GM19328 (cell line): ENCODE measurements around the gene JOSD2.
"Not testable (repeated sequence)": the region's sequence is repeated elsewhere in the genome, so short reads cannot be mapped to it uniquely, and the experiment has no call there.

Experiments
- ATAC-seq: cut with Tn5 transposase; IDR thresholded peaks from one replicate; pipeline ENCODE4 v1.9.1; 2021; ENCODE audit warnings: mild to moderate bottlenecking, moderate library complexity; ENCODE audit not compliant: unreplicated experiment

JOSD2 gene

DNA sequence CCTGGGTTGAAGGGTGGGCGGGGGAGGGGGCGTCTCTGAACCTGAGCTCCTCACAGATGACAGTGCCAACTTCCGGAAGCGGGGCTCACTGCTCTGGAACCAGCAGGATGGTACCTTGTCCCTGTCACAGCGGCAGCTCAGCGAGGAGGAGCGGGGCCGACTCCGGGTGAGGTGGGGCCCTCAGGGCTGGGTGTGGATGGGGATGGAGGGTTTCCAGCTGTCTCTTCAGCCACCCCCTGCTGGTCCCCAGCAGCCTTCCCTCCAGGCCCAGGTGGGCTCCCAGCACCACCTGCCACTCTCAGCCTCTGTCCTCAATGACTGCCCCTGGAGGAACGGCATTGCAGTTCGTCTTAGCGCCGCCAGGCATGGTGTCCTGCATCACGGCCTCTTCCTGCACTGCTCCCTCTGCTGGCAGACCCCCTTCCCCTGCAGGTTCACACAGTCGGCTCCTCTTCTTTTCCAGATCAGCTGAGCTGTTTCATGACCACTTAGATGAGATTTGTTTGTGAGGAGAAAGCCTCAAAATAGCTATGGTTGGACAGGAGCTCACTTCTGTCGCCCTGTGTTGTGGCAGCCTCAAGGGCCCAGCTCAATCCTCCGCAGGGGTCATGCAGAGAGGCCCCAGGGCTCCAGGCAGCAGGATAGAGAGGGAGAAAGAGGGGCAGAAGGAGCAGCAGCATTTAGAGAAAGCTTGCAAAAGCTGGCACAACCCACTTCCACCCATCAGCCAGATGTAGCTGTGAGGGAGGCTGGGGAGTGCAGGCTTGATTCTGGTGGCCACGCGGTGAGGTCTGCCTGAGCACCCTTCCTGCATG lies 31.9 kb downstream of the JOSD2 start:
- ATAC-seq: no peak

GRCh38 chr19:50477751-50478515 lies 33.1 kb downstream of the JOSD2 start:
- ATAC-seq: no peak

DNA sequence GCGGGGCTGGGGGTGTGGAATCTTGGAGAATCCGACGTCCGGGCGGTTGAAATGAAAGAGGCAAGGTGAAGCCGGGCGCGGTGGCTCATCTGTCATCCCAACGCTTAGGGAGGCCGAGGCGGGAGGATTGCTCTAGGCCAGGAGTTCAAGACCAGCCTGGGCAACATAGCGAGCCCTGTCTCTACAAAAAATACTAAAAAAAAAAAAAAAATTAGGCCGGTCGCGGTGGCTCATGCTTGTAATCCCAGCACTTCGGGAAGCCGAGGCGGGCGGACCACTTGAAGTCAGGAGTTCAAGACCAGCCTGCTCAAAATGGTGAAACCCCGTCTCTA lies 34.1 kb downstream of the JOSD2 start:
- no peak for ATAC-seq

DNA sequence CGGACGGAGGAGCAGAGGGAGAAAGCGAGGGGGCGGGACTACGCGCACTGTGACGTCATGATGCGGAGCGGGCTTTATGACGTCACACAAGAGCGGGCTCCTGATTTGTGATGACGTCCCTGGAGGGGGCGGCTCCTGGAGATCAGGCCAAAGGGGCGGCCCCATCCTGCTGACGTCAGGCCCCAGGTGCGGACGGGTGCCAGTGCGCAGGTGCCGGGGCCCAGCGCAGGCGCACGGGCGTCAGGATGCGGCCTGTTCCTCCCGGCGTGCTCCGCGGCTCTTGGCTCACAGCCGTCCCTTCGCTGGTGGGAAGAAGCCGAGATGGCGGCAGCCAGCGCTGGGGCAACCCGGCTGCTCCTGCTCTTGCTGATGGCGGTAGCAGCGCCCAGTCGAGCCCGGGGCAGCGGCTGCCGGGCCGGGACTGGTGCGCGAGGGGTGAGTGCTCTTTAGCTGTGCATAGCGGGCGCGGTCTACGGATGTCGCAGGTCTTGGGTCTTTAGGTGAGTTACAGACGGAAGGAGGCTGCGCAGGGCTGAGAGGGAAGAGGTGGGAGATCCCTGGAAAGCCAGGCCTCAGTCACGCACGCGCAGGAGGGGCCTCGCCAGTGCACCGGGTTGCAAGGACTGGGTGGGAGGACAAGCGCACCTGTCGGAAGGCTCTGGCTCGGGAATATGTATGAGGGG lies 34.6 kb downstream of the JOSD2 start, which contains the start of the genes EMC10 and GARIN5A:
TSS of gene EMC10 (plus strand) at position 284 of the 683 bp plus-strand sequence. CDS start at position 322, 38 bp downstream.
TSS of gene GARIN5A (minus strand) at position 625 of the 683 bp plus-strand sequence. CDS start at position 165, 460 bp downstream.
- ATAC-seq: peak; percentile 88

DNA sequence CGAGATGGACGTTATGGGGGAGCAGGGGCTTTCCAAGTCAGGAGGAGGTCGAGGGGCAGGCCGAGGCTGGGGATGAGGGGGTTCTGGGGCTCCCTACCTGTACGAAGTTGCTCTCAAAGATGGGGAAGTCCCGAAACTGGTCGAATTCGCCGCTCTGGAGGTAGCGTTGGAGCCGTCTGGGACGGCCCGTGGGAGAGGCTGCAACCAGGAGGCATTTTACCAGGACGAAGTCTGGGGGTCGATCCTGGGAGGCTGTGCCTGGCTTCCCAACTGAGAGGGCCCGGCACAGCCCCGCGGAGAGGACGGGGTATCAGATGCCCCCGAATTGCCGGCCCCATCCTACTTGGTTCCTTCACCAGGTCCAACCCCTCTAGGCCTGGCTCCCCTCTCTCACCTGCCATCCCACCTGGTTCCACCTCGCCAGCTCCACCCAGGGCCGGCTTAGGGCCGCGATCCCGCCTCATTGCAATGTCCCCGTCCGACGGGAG lies 35.2 kb downstream of the JOSD2 start:
- no peak for ATAC-seq

GRCh38 chr19:50475101-50475568 lies 35.9 kb downstream of the JOSD2 start:
- no peak for ATAC-seq

- not testable (repeated sequence) for ATAC-seq
Observed at GRCh38 chr19:50473336-50473735, 37.7 kb downstream of the JOSD2 start.

GRCh38 chr19:50468818-50469217 lies 42.2 kb downstream of the JOSD2 start:
- no peak for ATAC-seq

GRCh38 chr19:50467566-50467965 lies 43.4 kb downstream of the JOSD2 start:
- no peak for ATAC-seq

GRCh38 chr19:50466706-50467039 lies 44.3 kb downstream of the JOSD2 start:
- no peak for ATAC-seq

- ATAC-seq: no peak
Observed at GRCh38 chr19:50465986-50466705, 44.8 kb downstream of the JOSD2 start.

DNA sequence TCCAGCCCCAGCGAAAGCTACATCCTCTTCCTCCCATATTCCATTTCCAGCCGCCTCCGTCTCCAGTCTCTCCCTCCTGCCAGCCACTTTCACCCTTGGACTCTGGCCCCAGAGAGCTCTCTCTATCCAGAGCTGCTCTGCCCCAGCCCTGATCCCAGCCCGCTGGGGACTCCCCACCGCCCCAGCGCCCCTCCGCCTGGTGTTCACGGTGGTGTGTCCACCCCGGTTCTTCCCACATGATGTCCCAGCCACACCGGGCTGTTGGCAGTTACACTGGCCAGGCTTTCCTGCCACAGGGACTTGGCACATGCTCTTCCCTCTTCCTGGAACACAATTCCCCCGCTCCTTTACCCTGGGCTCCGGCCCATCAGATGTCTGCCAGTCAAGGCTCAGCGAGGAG lies 46.0 kb downstream of the JOSD2 start:
- ATAC-seq: no peak

DNA sequence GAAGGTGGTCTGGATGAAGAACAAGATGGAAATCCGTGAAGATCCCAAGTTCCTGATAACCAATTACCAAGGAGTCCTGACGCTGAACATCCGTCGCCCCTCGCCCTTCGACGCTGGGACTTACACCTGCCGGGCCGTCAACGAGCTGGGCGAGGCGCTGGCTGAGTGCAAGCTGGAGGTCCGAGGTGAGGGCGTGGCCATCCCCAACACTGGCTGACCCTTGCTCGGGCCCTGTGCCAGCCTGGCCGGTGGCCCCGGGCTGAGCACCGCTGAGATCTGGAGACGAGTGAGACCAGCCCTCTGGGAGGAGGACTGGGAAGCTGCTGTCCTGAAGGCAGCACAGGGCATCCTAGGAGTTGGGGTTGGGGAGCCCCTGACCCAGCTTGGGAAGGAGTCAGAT lies 46.6 kb downstream of the JOSD2 start:
- ATAC-seq: no peak

DNA sequence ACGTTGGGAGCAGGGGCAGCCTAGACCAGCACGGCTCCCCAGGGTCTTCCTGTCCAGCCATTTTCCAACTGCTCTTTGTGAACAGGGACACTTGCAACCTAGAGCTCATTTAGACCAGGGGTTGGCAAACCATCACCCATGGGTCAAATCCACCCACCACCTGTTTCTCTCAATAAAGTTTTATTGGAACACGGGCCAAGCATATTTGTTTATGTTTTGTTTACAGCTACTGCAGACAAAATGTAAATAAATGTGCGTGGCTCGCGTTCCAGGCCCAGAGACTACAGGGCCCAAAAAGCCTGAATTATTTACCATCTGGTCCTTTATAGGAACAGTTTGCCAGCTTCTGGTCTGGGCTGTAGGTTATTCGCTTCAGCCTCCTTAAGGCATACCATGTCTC lies 48.0 kb downstream of the JOSD2 start:
- no peak for ATAC-seq

- ATAC-seq: no peak
Observed at GRCh38 chr19:50461066-50461875, 49.7 kb downstream of the JOSD2 start.

DNA sequence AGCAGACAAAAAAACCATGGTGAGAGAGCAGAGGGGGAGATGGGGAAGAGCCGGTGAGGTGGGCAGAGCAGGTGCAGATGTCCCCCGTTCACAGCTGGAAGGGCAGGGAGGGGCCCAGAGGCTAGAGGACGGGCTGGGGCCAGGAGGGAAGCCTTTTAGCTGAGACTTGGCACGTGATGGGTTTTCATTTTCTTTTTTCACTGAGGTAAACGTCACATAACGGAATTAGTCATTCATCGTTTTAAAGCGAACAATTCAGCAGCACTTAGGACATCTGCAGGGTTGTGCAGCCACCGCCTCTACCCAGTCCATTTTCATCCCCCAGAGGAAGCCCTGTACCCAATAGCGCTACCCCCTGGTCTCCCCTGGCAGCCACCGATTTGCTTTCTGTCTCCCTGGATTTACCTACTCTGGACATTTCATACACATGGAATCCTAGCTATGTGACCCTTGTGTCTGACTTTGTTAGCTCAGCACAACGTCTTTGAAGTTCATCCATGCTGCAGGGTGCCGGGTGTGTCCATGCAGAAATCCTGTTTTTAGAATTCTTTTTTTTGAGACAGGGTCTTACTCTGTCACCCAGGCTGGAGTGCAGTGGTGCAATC lies 50.7 kb downstream of the JOSD2 start:
- ATAC-seq: no peak

GRCh38 chr19:50459638-50460037 lies 51.4 kb downstream of the JOSD2 start:
- ATAC-seq: no peak

DNA sequence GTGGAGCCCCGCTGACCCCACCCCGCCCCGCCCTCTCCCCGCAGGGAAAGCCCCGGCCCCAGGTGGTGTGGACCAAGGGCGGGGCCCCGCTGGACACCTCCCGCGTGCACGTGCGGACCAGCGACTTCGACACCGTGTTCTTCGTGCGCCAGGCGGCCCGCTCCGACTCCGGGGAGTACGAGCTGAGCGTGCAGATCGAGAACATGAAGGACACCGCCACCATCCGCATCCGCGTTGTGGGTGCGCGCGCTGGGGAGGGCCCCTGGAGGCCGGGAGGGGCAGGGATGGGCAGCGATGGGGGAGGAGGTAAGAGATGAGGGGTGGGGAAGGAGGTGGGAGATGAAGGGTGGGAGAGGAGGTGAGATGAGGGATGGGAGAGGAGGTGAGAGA lies 51.9 kb downstream of the JOSD2 start:
- no peak for ATAC-seq

DNA sequence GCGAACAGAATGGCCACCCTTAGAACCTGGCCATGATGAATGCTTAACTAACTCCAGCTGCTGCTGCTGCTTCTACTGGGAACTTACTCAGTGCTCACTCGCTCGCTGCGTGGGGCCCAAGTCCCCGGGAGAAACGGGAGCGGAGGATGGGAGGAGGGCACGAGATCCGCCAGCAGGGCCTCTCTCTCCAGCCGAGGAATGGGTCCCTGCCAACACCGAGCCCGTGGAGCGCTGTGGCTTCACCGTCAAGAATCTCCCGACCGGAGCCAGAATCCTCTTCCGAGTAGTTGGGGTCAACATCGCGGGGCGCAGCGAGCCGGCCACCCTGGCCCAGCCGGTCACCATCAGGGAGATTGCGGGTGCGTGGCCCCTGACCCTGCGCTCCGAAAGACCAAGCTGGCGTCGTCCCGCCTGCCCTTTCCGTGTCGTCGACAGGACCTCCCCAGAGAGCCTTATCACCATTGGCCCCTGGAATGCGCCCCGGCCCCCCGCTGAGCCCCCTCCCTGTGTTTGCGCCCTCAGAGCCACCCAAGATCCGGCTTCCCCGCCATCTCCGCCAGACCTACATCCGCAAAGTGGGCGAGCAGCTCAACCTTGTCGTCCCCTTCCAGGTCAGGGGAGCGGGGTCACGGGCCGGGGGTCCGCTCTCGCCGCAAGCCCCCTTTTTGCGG lies 52.5 kb downstream of the JOSD2 start:
- no peak for ATAC-seq
